K562 (cell line): ENCODE data around the gene TMEM154. TPM values are rescaled to one million over a fixed set of nuclear protein-coding genes. Genes with fewer than 3 reads are reported as not detected.

Experiments used
- ATAC-seq: fragments of 200-7000 bp; cut with Tn5 transposase; 3 replicates; pipeline ENCODE4 v1.9.1; 2020; ENCODE audit warnings: moderate library complexity
- BruUV-seq: library from RNA; stranded (reverse); fragments of 400-500 nt; replicated peaks from 2 replicates; lab custom pipeline; 2021; lab: Mats Ljungman, UMichigan
- CTCF ChIA-PET: fragments of 300-600 bp; formaldehyde crosslinking; extraction: SDS; loops from one replicate; lab custom pipeline; 2021; ENCODE audit warnings: low intra/inter-chr PET ratio; lab: Yijun Ruan, JAX
- POLR2A ChIA-PET: fragments of 300-600, 350-650 bp; sonication (Branson Sonifier 250); formaldehyde crosslinking; extraction: SDS; loops from one replicate; lab custom pipeline; 2021; ENCODE audit warnings: antibody characterized with exemption, inconsistent platforms; lab: Yijun Ruan, JAX
- DNase-seq, 4 experiments: peaks; one replicate each; pipeline versions ENCODE4 v3.0.0 to v3.0.0-alpha.2; 2011 to 2018; ENCODE audit warnings: low spot score in 3 of 4, mixed read lengths in 3 of 4; ENCODE audit errors: extremely low read depth in 1 of 4
- FAIRE-seq: peaks from 2 replicates; lab custom pipeline; 2011; peaks lifted over from hg19 to GRCh38; lab: Jason Lieb, UNC
- H2AFZ ChIP-seq: 2 replicates; pipeline ENCODE4 v1.6.0; 2011; ENCODE audit warnings: low read depth, low read length, control low read depth, inconsistent platforms
- H3K27ac ChIP-seq: fragments of 200-600 bp; 3 replicates; pipeline ENCODE4 v1.8.0; 2011; ENCODE audit warnings: low read depth, mild to moderate bottlenecking, control low read depth, inconsistent platforms, low read length, moderate library complexity, mixed read lengths; ENCODE audit errors: extremely low read depth
- H3K27me3 ChIP-seq, 2 experiments: fragments of 300-600 bp in 1 of 2; 2 replicates in 1 of 2; 3 replicates in 1 of 2; pipeline versions ENCODE4 v1.6.0 to v1.8.0; 2011; ENCODE audit warnings: inconsistent platforms in 2 of 2, low read length in 2 of 2, mild to moderate bottlenecking in 1 of 2, mixed read lengths in 1 of 2, moderate library complexity in 1 of 2; ENCODE audit not compliant: control insufficient read depth in 2 of 2, insufficient read depth in 2 of 2
- H3K36me3 ChIP-seq: fragments of 300-600 bp; 3 replicates; pipeline ENCODE4 v1.8.0; 2011; ENCODE audit warnings: mild to moderate bottlenecking, low read length, inconsistent platforms; ENCODE audit not compliant: control insufficient read depth, insufficient read depth
- H3K4me1 ChIP-seq, 2 experiments: fragments of 200-600 bp in 1 of 2; replicated peaks in 1 of 2; 2 replicates in 1 of 2; 3 replicates in 1 of 2; pipeline versions ENCODE4 v1.5.1 to v1.8.0; 2011; ENCODE audit warnings: inconsistent platforms in 2 of 2, low read length in 2 of 2, mild to moderate bottlenecking in 1 of 2, mixed read lengths in 1 of 2, moderate library complexity in 1 of 2; ENCODE audit not compliant: control insufficient read depth in 2 of 2, insufficient read depth in 2 of 2
- H3K4me2 ChIP-seq: 2 replicates; pipeline ENCODE4 v1.6.1; 2011; ENCODE audit warnings: low read length, control low read depth, inconsistent platforms, mixed read lengths; ENCODE audit not compliant: insufficient read depth
- H3K4me3 ChIP-seq: fragments of 200-600 bp; sonication (generic), shearing (Covaris generic); 2 replicates; pipeline ENCODE4 v1.5.1; 2016; ENCODE audit warnings: control low read depth, inconsistent platforms
- H3K79me2 ChIP-seq: fragments of 200-600 bp; 3 replicates; pipeline ENCODE4 v1.8.0; 2011; ENCODE audit warnings: low read length, inconsistent platforms; ENCODE audit not compliant: control insufficient read depth, insufficient read depth
- H3K9ac ChIP-seq, 2 experiments: 2 replicates each; pipeline versions ENCODE4 v1.6.0 to v1.6.1; 2011; ENCODE audit warnings: low read depth in 2 of 2, low read length in 2 of 2, control low read depth in 1 of 2, inconsistent platforms in 1 of 2, mild to moderate bottlenecking in 1 of 2, mixed read lengths in 1 of 2; ENCODE audit not compliant: insufficient read depth in 1 of 2
- H3K9me1 ChIP-seq: one replicate; pipeline ENCODE4 v1.6.0; 2011; ENCODE audit warnings: inconsistent platforms, mild to moderate bottlenecking, low read length, moderate library complexity; ENCODE audit not compliant: control insufficient read depth, insufficient read depth
- H3K9me3 ChIP-seq: replicated peaks from 2 replicates; pipeline ENCODE4 v1.5.1; 2011; ENCODE audit warnings: low read depth, low read length, inconsistent platforms; ENCODE audit not compliant: control insufficient read depth, insufficient read depth
- H4K20me1 ChIP-seq: replicated peaks from 2 replicates; pipeline ENCODE4 v1.6.1; 2011; ENCODE audit warnings: low read length, inconsistent platforms, mixed read lengths; ENCODE audit not compliant: control insufficient read depth, insufficient read depth
- C11orf30 ChIP-seq: fragments of 450-650 bp; IDR thresholded peaks from 2 replicates; pipeline ENCODE4 v1.6.1; 2016; ENCODE audit warnings: low read depth, mild to moderate bottlenecking
- FOXJ2 ChIP-seq: fragments of 200-800 bp; sonication (Bioruptor generic); IDR thresholded peaks from 2 replicates; pipeline ENCODE4 v1.6.1; 2016; ENCODE audit warnings: missing genetic modification characterization, missing compliant biosample characterization
- GABPB1 ChIP-seq: sonication (generic); formaldehyde crosslinking; IDR thresholded peaks from 2 replicates; pipeline ENCODE4 v1.8.0; 2022; ENCODE audit warnings: mild to moderate bottlenecking, missing genetic modification reagents
- HNRNPUL1 ChIP-seq: fragments of 200-400 bp; formaldehyde crosslinking; IDR thresholded peaks from 2 replicates; pipeline ENCODE4 v1.6.1; 2017; ENCODE audit warnings: low read length
- PML ChIP-seq: IDR thresholded peaks from 2 replicates; pipeline ENCODE4 v1.6.1; 2012; ENCODE audit warnings: low read length, inconsistent platforms
- SRSF9 ChIP-seq: fragments of 200-400 bp; formaldehyde crosslinking; IDR thresholded peaks from 2 replicates; pipeline ENCODE4 v1.6.1; 2017; ENCODE audit warnings: low read depth, low read length, borderline replicate concordance
- ZNF57 ChIP-seq: fragments of 450-650 bp; formaldehyde crosslinking; IDR thresholded peaks from 2 replicates; pipeline ENCODE4 v1.4.0; 2020; ENCODE audit warnings: mild to moderate bottlenecking, moderate library complexity
- ZNF584 ChIP-seq: fragments of 200-800 bp; sonication (Bioruptor generic); IDR thresholded peaks from 2 replicates; pipeline ENCODE4 v1.6.1; 2016; ENCODE audit warnings: low read depth, mild to moderate bottlenecking, missing genetic modification characterization, missing compliant biosample characterization
- WGBS: fragments of 100-300 bp; shearing (Covaris generic); methylation state at CpG from one replicate; pipeline ENCODE4 v1.1.6; 2016; ENCODE audit warnings: low coverage, mixed read lengths; ENCODE audit not compliant: insufficient coverage; ENCODE audit errors: missing lambda C conversion rate; 5-methylcytosine and 5-hydroxymethylcytosine counted together
- in situ Hi-C: fragments of 300-500 bp; cut with MboI; formaldehyde crosslinking; loops from 4 replicates; pipeline ENCODE4 v1.15.0; 2018; ENCODE audit warnings: inconsistent platforms, mixed read lengths
- intact Hi-C: fragments of 100-400 bp; cut with micrococcal nuclease; formaldehyde crosslinking; loops from 2 replicates; pipeline ENCODE4 v1.14.2; 2022
- polyA plus RNA-seq, 8 experiments: library from polyadenylated mRNA; depleted of rRNA in 4 of 8; stranded (reverse) in 5 of 8; unstranded in 3 of 8; fragments of >200 nt; fragmentation: Nextera tagmentation in 2 of 8; fragmentation: Illumina TruSeq in 1 of 8; extraction: Ambion mirVana in 2 of 8; extraction: Trizol in 1 of 8; gene quantifications; 2 replicates each; pipeline versions ENCODE4 v1.2.1 to v1.2.3, GENCODE V29; 2011 to 2014; ENCODE audit warnings: inconsistent platforms in 1 of 8, missing spikeins in 1 of 8
- total RNA-seq, 7 experiments: library from RNA; depleted of rRNA in 6 of 7; stranded (reverse); fragments of >200 nt in 6 of 7; fragmentation: Illumina TruSeq in 2 of 7; extraction: Trizol in 2 of 7; gene quantifications; 2 replicates each; pipeline versions ENCODE4 v1.2.1 to v1.2.3, GENCODE V29; 2011 to 2021; ENCODE audit warnings: low replicate concordance in 1 of 7
- TF ChIP-seq, protein P1 (sequence below): sonication (generic); formaldehyde crosslinking; IDR thresholded peaks from 2 replicates; pipeline ENCODE4 v1.5.0; 2020; ENCODE audit warnings: missing genetic modification reagents
- TF ChIP-seq, protein P2 (sequence below): fragments of 450-650 bp; IDR thresholded peaks from 2 replicates; pipeline ENCODE4 v1.6.1; 2016; ENCODE audit warnings: missing biosample characterization, missing genetic modification characterization

TMEM154 gene
- total and polyA plus RNA-seq, 9 of the 15 experiments (the other 6 are each of a cell fraction or from before 2014, with no cell fraction given), result 0.13 to 1.8 (median 0.58) TPM

DNA sequence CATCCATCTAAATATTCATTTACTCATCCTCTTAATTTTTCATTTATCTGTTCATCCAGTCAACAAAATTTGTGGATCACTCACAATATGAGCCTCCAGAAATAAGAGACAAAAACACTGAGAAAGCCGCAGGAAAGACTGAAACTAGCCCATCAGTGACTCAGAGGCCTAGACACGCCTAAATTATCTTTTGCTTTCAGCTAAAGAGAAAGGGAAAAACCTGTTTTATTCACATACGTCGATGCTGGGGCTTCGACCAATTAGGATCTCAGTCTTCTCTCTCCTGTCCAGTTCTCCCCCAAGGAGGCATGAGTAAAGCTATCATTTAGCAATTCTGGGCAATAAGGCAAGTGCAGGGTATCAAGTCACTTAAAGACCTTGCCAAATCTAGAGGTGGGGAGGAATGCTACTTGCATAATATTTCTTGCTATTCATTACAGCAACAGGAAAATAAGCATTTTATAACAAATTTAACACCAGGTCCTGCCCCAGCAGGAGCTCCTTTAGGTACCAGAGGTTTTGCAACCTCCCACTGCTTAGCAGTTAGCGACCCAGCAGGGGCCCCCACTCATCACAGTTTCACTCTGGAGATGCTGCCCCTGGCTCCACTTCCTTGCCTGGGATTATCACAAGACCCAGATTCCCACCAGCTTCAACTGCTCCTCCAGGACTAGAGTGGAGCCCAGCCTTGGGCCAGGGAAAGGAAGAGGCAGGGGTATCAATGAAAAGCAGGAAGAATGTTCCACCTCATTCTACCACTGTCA, 30.1 kb upstream of the TMEM154 start (continued):
- TF ChIP-seq, protein P1, sequence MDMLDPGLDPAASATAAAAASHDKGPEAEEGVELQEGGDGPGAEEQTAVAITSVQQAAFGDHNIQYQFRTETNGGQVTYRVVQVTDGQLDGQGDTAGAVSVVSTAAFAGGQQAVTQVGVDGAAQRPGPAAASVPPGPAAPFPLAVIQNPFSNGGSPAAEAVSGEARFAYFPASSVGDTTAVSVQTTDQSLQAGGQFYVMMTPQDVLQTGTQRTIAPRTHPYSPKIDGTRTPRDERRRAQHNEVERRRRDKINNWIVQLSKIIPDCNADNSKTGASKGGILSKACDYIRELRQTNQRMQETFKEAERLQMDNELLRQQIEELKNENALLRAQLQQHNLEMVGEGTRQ (CRISPR knock-in tag), result no peak
- TF ChIP-seq FOXJ2 (no peak), HNRNPUL1 (no peak), SRSF9 (no peak), PML (no peak), GABPB1 (CRISPR knock-in tag) (no peak), ZNF57 (CRISPR knock-in tag) (no peak)
- TF ChIP-seq, protein P2, sequence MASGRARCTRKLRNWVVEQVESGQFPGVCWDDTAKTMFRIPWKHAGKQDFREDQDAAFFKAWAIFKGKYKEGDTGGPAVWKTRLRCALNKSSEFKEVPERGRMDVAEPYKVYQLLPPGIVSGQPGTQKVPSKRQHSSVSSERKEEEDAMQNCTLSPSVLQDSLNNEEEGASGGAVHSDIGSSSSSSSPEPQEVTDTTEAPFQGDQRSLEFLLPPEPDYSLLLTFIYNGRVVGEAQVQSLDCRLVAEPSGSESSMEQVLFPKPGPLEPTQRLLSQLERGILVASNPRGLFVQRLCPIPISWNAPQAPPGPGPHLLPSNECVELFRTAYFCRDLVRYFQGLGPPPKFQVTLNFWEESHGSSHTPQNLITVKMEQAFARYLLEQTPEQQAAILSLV (tag), result no peak

DNA sequence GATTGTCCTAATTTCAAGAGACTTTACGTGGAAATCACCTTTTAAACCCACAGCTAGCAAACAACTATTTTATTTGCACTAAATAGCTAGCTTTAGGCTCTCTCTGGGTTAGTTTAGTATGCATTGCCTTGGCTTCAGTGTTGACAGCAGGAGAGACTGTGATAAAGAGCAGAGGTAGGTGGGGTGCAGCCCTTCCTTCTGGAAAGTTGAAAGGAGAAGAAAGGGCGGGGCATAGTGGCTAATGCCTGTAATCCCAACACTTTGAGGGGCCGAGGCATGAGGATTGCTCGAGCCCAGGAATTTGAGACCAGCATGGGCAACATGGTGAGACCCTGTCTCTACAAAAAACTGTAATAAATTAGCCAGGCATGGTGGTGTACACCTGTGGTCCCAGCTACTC, 29.0 kb upstream of the TMEM154 start:
- no peak for FAIRE-seq
- in situ Hi-C loops (no loop called here), intact Hi-C loops (no loop called here)
- Histone ChIP-seq H3K79me2 (no peaks in the 10 kb centered on the region), H3K4me2 (no peak overlapping the region), H3K4me1 (no peaks in the 10 kb centered on the region; a peak in 1 of 5 replicates), H3K4me3 (no peak overlapping the region), H3K27me3 (peaks cover 2 to 27% of the 10 kb centered on the region in 2 experiments; a peak in 3 of 5 replicates), H3K9ac (no peak overlapping the region), H3K9me3 (no peaks in the 10 kb centered on the region), H4K20me1 (no peaks in the 10 kb centered on the region), H2AFZ (no peak overlapping the region), H3K36me3 (no peaks in the 10 kb centered on the region), H3K9me1 (no peaks in the 10 kb centered on the region), H3K27ac (no peak overlapping the region)
- TF ChIP-seq C11orf30, result peak; percentile 46; the same call in 1 of the 2 replicates
- no peak for TF ChIP-seq ZNF584 (CRISPR knock-in tag)
- POLR2A ChIA-PET, result no interaction called here
- no TSS peak for BruUV-seq
- DNase-seq, result no peak
- WGBS, result 5% methylated on average over 3 of the region's 4 CpGs
- CTCF ChIA-PET, result no interaction called here
- no peak for ATAC-seq
